ENCODE data around the gene EGLN2. TPM values are rescaled to one million over a fixed set of nuclear protein-coding genes. Genes with fewer than 3 reads are reported as not detected.
"Not testable (repeated sequence)": the region's sequence is repeated elsewhere in the genome, so short reads cannot be mapped to it uniquely, and the experiment has no call there.

EGLN2 gene
- total and polyA plus RNA-seq, 2 of the 4 experiments (the other 2 are of a cell fraction): 54.1 to 60.2 TPM

GRCh38 chr19:40826699-40827385 is 27.9 kb downstream of the EGLN2 start:
- POLR2A ChIA-PET (ENCODE audit: unreplicated experiment); H4K91ac ChIP-seq (ENCODE audit: insufficient read depth, low read depth, low read length); H3K23ac ChIP-seq (ENCODE audit: low read depth, low read length); H3K4me2 ChIP-seq (ENCODE audit: low read depth, low read length); ATAC-seq (ENCODE audit: low read depth); intact Hi-C loops (cut with micrococcal nuclease); H2BK5ac ChIP-seq (ENCODE audit: low read depth, low read length, poor library complexity, severe bottlenecking); H3K27me3 ChIP-seq (ENCODE audit: control insufficient read depth, insufficient read depth, low read length); H3K79me1 ChIP-seq (ENCODE audit: low read depth in 1 of 2, low read length in 2 of 2); H3K56ac ChIP-seq (ENCODE audit: extremely low read depth, insufficient read depth, low read length); dilution Hi-C loops (cut with HindIII; ENCODE audit: low sequenced_read_pairs, unreplicated experiment); H3K14ac ChIP-seq (replicated peaks; ENCODE audit: low read depth, low read length); H2AK9ac ChIP-seq (replicated peaks; ENCODE audit: low read depth, low read length, poor library complexity); H3K4me3 ChIP-seq (ENCODE audit: insufficient read depth, low read depth, low read length); H3K9ac ChIP-seq (ENCODE audit: low read depth, low read length); H2AK5ac ChIP-seq (ENCODE audit: low read depth, low read length); H3K18ac ChIP-seq (ENCODE audit: low read depth, low read length); H4K5ac ChIP-seq (ENCODE audit: low read depth, low read length); H2BK120ac ChIP-seq (ENCODE audit: low read depth, low read length); H3K27ac ChIP-seq (ENCODE audit: insufficient read depth, low read length); H2BK15ac ChIP-seq (ENCODE audit: low read depth, low read length); H4K8ac ChIP-seq (ENCODE audit: low read depth in 2 of 2, low read length in 2 of 2); DNase-seq; CTCF ChIA-PET; H4K20me1 ChIP-seq (ENCODE audit: insufficient read depth, low read length); H2AFZ ChIP-seq (replicated peaks; ENCODE audit: low read length, poor library complexity); H2BK20ac ChIP-seq (ENCODE audit: low read depth, low read length); H3K9me3 ChIP-seq (ENCODE audit: control insufficient read depth, insufficient read depth, low read length); in situ Hi-C loops (cut with MboI; ENCODE audit: low sequenced_read_pairs); H3K9me1 ChIP-seq (ENCODE audit: insufficient read depth, low read length); H3K4ac ChIP-seq (ENCODE audit: low read depth, low read length): not testable (repeated sequence)
- WGBS, 2 experiments (ENCODE audit: extremely low coverage in 2 of 2, insufficient read length in 1 of 2): 95% methylated on average over 13 of the region's 29 CpGs; no CpG with 5 or more reads in 1 of the 2 experiments
- H3K4me1 ChIP-seq (ENCODE audit: control insufficient read depth, insufficient read depth, low read length): peaks cover 15% of the 10 kb centered on the region
- peaks cover 15% of the 10 kb centered on the region for H3K36me3 ChIP-seq (ENCODE audit: control insufficient read depth, insufficient read depth, low read length)
- BruUV-seq (replicated peaks): TSS peak; percentile 14
